NK-92 treated with Interleukin-12 subunit alpha and Interleukin-12 subunit beta, amount 100 ng/mL, for 24 hours (cell line): ENCODE measurements around the gene SRGN.
"Not testable (repeated sequence)": the region's sequence is repeated elsewhere in the genome, so short reads cannot be mapped to it uniquely, and the experiment has no call there.

Experiments
- DNase-seq: peaks from one replicate; lab custom pipeline; 2025; lab: John Stamatoyannopoulos, UW

SRGN gene, protein sequence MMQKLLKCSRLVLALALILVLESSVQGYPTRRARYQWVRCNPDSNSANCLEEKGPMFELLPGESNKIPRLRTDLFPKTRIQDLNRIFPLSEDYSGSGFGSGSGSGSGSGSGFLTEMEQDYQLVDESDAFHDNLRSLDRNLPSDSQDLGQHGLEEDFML

DNA sequence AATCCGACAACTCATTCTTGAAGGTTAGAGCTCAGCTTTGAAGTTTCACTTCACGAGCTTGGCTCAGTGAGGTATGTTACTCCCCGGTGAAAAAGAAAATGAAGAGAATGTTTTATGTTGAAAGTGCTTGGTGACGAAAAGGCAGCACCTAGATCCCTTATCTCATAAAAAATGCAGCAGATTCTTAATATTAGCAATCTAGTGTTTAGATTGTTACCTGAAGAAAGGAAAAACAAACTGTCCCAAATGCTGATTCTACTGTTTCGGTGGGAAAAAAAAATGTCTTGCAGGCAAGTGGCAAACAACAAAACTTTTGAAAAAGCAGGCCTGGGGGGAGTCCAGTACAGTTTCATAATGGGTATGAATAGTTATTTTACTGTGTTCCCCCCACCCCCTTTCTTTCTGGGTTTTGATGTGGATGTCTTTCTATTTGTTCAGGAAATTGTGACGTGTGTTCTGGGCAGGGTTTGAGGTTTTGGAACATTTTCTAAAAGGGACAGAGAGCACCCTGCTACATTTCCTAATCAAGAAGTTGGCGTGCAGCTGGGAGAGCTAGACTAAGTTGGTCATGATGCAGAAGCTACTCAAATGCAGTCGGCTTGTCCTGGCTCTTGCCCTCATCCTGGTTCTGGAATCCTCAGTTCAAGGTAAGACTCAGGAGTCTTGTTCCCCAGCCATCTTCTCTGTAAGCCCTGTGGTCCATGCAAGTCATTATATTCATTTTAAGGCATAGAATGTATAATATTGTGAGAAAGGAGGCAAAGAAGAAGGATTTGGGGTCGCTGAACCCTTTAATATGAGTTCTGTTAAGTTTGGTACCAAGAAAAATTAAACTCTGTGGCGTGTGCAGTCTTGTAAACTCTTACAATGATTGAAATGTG, at the start of gene SRGN:
SRGN (plus strand) TSS at position 514 of the 881 bp plus-strand sequence; CDS start at position 569, 55 bp downstream.
- DNase-seq: peak; percentile 59

DNA sequence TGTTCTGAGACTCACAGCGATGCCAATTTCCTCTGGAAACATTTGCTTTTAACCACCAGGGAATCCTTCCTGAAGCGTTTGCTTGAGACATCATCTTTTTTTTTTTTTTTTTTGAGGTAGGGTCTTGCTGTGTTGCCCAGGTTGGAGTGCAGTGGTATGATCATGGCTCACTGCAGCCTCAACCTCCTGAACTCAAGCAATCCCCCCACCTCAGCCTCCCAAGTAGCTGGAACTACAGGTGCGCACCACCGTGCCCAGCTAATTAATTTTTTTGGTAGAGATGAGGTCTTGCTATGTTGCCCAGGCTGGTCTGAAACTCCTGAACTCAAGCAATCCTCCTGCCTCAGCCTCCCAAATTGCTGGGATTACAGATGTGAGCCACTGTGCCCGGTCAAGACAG, 47.0 kb upstream of the SRGN start:
- DNase-seq: not testable (repeated sequence)

DNA sequence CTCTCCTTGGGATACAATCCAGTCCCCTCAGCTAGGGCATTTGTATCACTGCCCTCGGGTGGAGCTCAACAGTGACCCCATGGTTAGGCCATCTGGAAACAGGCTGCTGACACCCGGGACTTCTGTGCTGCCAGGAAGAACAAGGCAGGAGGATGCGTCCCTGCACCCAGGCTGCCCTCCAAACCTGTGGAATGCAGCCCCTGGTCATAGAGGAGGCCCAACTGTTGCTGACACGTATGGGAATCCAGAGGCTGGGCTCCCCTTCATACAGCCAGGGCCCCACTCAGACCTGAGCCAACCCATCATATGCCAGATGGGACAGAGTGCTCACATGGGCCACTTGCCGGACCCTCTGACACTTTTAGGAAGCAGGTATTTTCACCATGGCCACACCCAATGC, 45.5 kb upstream of the SRGN start:
- no peak for DNase-seq

DNA sequence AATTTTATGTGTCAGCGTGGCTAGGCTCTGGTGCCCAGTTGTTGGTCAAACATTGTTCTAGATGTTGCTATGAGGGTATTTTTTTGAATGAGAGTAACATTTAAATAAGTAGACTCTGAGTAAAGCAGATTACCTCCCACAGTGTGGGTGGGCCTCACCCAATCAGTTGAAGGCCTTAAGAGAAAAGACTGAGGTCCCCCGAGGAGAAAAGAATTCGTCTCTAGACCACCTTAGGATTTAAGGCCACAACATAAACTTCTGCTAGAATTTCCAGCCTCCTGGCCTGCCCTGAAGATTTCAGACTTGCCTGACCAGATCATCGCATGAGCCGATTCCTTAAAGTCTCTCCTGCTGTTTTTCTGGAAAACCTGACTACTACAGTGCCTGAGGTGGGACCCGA, 45.1 kb upstream of the SRGN start:
- DNase-seq: no peak

- peak; percentile 70 for DNase-seq
Measured at GRCh38 chr10:69043931-69044531, 43.9 kb upstream of the SRGN start.

- no peak for DNase-seq
Measured at GRCh38 chr10:69044546-69044945, 43.4 kb upstream of the SRGN start.

DNA sequence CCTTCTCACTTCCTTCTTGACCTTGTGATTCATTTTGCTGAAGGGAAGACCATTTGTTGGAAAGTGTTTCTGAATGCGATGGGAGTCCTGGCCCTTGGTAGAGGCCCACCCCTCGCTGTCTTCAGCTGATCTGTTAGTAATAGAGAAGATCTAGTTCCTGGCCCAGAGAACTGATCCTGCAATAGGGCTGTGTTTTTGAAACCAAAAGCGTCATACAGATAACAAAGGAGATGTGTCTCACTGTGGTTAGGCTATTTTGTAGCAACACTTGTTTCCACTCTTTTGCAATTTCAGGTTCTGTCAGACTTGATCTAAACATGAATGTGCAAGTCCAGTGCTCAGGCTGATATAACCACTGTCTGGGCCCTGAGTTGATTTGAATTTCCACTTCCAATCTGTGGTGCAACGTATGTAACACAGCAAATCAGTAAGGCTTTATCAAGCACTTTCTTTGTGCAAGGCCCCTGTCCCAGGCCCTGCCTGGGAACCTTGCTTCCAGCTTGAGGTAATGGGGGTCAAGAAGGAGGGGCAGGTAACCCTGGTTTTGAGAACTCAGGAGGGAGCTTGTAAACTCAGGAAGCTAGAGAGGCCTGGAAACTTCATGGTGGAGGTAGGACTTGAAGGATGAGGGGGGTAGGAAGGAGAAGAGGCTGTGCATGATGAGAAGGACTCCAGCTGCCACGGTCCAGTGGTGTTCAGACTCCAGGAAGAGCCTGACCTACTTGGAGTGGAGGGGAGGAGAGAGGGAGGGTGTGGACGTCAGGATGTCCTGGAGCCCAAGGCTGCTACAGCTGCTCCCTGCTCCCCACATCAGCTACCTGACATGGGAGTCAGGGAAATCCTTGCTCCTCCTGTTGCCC, 42.2 kb upstream of the SRGN start:
- peak; percentile 38 for DNase-seq

- no peak for DNase-seq
Measured at GRCh38 chr10:69047111-69047832, 40.6 kb upstream of the SRGN start.

DNA sequence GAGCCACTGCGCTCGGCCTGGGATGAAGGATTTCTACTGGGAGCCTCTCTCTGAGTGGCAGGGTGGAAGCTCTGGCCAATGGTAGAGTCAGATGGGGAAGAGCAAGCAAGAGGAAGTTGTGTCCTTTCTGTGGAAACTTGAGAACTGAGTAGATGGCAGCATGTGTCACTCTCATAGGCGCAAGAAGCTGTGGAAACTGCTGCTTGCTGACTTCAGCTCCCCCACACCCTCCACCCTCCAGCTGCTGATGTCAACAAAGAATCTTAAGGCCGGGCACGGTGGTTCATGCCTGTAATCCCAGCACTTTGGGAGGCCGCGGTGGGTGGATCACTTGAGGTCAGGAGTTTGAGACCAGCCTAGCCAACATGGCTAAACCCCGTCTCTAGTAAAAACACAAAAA, 39.8 kb upstream of the SRGN start:
- DNase-seq: peak; percentile 47

GRCh38 chr10:69049566-69049961, 38.3 kb upstream of the SRGN start:
- DNase-seq: no peak

- peak; percentile 65 for DNase-seq
Measured at GRCh38 chr10:69051303-69051702, 36.6 kb upstream of the SRGN start.

DNA sequence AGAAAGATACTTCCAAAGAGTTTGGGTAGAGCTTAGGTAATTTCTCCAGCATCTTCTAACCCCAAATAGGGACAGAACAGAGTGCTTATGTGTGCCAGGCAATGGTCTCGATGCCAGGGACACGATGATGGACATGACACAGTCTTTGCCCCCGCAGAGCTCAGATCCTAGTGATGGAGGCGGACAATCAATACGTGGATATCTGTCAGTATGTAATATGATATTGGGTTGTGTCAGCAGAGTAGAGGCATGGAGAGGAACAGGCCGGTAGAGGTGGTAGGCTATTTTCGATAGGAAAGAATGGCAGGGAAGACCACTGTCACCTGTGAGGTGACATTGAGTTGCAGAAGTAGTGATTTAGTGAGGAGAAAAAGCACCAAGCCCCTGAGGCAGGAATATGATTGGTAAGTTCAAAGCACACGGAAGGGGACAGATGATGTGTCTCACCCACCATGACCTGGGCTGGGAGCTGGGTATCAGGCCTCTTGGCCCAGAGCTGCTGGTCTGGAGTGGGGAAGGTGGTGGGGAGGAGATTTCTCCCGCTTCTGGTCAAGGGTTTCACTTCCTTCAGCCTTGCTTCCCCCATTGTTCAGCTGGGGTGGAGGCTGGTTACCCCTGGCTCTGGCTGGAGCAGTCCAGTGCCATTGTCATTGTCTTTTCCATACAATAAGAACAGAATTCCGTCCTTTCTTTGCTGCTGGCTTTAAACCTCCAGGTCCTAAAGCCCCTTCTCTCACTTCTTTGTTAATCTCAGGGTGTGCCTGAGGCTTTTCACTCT, 36.0 kb upstream of the SRGN start:
- no peak for DNase-seq

GRCh38 chr10:69052736-69053135, 35.2 kb upstream of the SRGN start:
- no peak for DNase-seq

DNA sequence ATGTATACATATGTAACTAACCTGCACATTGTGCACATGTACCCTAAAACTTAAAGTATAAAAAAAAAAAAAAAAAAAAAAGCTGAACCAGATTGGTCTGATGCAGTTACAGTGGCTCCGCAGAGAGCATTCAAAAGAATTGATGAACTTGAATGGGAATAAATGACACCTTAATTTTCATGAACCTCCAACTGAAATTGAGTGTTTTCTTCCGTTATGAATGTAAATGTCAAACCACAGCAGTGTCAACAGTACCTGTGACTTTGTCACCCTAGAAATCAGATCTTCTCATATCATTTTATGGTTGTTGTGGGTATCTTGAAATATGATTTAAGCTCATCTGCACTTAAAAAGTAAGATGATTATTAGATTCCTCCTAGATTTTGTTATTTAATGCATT, 32.7 kb upstream of the SRGN start:
- DNase-seq: no peak

DNA sequence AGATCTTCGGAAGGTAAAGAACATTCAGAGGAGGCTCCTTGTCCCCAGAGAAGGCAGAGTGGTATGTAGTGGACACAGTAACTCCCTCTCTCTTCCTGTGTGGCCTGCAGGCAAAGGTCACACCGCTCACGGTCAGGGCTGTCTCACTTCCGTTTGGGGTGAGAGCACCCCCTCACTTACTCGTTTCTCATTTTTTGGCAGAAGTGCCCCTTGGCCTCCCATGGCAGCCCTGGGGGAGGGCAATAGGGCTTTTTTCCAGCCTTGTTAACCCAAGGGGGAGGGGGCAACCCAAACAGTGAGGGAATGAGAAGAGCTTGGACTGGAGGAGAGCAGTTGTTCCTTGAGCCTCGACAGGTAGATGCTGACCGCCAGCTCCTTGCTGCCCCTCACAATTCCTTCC, 31.8 kb upstream of the SRGN start:
- DNase-seq: peak; percentile 53

GRCh38 chr10:69056536-69057260, 31.2 kb upstream of the SRGN start:
- peak; percentile 29 for DNase-seq

DNA sequence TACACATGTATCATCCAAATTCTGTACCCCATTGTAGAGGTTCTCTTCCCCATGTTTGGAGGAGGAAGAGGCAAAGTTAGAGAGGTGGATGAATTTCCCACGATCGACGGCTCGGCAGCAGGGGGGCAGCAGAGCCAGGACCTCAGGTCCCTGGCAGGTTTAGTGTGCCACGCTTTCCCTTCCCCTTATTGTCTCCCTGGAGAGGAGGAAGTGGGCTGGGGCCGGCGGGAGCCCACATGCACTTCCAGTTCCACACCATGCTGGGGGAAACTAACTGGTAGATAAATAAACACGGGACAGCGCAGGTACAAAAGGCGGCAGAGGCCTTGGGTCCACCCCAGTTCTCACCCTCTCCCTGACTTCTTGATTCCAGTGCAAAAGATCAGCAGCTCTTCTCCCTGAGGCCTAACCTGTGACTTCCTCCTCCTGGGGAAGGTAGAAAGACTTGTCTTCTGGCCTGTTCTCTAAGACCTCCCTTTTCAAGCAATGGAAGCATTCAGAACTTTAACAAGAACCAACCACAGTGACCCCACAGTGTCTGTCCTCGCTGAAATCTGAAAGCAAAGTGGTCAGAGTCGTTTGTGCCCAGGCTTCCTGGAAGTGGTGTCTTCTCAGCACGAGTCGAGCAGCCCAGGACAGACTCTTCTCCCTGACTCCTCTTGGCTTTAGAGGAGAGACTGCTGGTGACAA, 30.5 kb upstream of the SRGN start:
- peak; percentile 42 for DNase-seq

DNA sequence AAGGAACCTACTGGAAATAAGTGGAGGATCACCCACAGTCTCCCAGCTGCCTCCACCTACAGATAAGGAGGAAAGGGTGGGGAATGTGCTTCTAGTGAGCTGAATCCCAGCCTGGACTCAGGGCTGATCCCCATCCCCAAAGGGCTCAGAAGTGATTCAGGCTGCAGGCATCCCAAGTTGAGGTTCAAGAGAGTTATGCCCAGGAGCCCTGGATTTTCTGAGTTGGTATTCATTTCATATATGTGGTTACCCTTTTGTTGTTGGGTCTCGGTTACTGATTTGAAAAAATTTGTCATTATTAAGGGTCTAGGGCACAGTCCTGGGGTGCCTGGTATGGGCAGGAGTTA, 30.0 kb upstream of the SRGN start:
- no peak for DNase-seq

DNA sequence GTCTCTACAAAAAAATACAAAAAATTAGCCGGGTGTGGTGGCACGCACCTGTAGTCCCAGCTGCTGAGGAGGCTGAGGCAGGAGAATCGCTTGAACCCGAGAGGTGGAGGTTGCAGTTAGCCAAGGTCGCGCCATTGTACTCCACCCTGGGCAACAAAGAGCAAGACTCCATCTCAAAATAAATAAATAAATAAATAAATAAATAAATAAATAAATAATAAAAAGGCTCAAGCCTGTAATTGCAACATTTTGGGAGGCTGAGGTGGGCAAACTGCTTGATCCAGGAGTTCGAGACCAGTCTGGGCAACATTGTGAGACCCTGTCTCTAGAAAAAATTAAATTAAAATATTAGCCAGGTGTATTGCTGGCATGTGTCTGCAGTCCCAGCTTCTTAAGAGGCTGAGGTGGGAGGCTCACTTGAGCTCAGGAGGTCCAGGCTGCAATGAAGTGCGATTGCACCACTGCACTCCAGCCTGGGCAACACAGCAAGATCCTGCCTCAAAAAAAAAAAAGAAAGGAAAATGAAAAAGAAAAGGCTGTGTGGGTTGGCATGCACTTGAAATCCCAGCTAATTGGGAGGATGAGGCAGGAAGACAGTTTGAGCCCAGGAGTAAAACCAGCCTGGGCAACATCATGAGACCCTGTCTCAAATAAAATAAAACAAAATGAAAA, 27.6 kb upstream of the SRGN start:
- DNase-seq: no peak
